IMR-90 (cell line): Measurements from ENCODE around the gene ATG9B. TPM values are rescaled to one million over a fixed set of nuclear protein-coding genes. Genes with fewer than 3 reads are reported as not detected.

Experiments used
- ATAC-seq: fragments of 200-7000 bp; cut with Tn5 transposase; 2 replicates; pipeline ENCODE4 v1.9.1; 2020; ENCODE audit warnings: low read depth, mild to moderate bottlenecking, moderate library complexity
- BruUV-seq: library from RNA; stranded (reverse); fragments of 400-500 nt; replicated peaks from 2 replicates; lab custom pipeline; 2021; lab: Mats Ljungman, UMichigan
- CTCF ChIA-PET: fragments of 300-600 bp; formaldehyde crosslinking; extraction: SDS; loops from one replicate; lab custom pipeline; 2021; ENCODE audit warnings: antibody characterized with exemption; lab: Yijun Ruan, JAX
- POLR2A ChIA-PET: fragments of 300-600 bp; sonication (Branson Sonifier 250); formaldehyde crosslinking; loops from one replicate; lab custom pipeline; 2022; ENCODE audit warnings: antibody characterized with exemption; ENCODE audit not compliant: unreplicated experiment; lab: Charles Lee
- DNase-seq: peaks from one replicate; pipeline ENCODE4 v3.0.0; 2013
- H2AFZ ChIP-seq: replicated peaks from 2 replicates; pipeline ENCODE3; 2013; ENCODE audit warnings: low read length, mild to moderate bottlenecking; ENCODE audit not compliant: poor library complexity
- H2AK5ac ChIP-seq: 2 replicates; pipeline ENCODE4 v1.6.1; 2013; ENCODE audit warnings: low read depth, low read length, inconsistent platforms
- H2AK9ac ChIP-seq: replicated peaks from 2 replicates; pipeline ENCODE3; 2013; ENCODE audit warnings: mild to moderate bottlenecking, low read depth, low read length, moderate library complexity; ENCODE audit not compliant: poor library complexity
- H2BK120ac ChIP-seq: 2 replicates; pipeline ENCODE4 v1.6.1; 2013; ENCODE audit warnings: low read depth, low read length, inconsistent platforms
- H2BK15ac ChIP-seq: 3 replicates; pipeline ENCODE4 v1.6.1; 2013; ENCODE audit warnings: low read depth, low read length, inconsistent platforms
- H2BK20ac ChIP-seq: 2 replicates; pipeline ENCODE4 v1.6.1; 2013; ENCODE audit warnings: low read depth, mild to moderate bottlenecking, inconsistent platforms, low read length, moderate library complexity
- H2BK5ac ChIP-seq: 2 replicates; pipeline ENCODE4 v1.6.1; 2013; ENCODE audit warnings: mild to moderate bottlenecking, low read depth, low read length, inconsistent platforms; ENCODE audit not compliant: poor library complexity, severe bottlenecking
- H3K14ac ChIP-seq: replicated peaks from 2 replicates; pipeline ENCODE4 v1.6.1; 2013; ENCODE audit warnings: low read depth, low read length, inconsistent platforms
- H3K18ac ChIP-seq: 2 replicates; pipeline ENCODE4 v1.6.1; 2013; ENCODE audit warnings: low read depth, low read length, control low read depth
- H3K23ac ChIP-seq: 2 replicates; pipeline ENCODE4 v1.6.1; 2013; ENCODE audit warnings: low read depth, low read length, inconsistent platforms
- H3K27ac ChIP-seq: 2 replicates; pipeline ENCODE4 v1.5.1; 2013; ENCODE audit warnings: mild to moderate bottlenecking, control low read depth, low read length; ENCODE audit not compliant: insufficient read depth
- H3K27me3 ChIP-seq: 2 replicates; pipeline ENCODE4 v1.6.1; 2013; ENCODE audit warnings: low read length; ENCODE audit not compliant: control insufficient read depth, insufficient read depth
- H3K36me3 ChIP-seq: 2 replicates; pipeline ENCODE4 v1.6.1; 2013; ENCODE audit warnings: low read length, mixed read lengths; ENCODE audit not compliant: control insufficient read depth, insufficient read depth
- H3K4ac ChIP-seq: 2 replicates; pipeline ENCODE4 v1.6.1; 2013; ENCODE audit warnings: low read depth, low read length, inconsistent platforms
- H3K4me1 ChIP-seq: 2 replicates; pipeline ENCODE4 v1.6.1; 2013; ENCODE audit warnings: low read length, mixed read lengths; ENCODE audit not compliant: control insufficient read depth, insufficient read depth
- H3K4me2 ChIP-seq: 2 replicates; pipeline ENCODE4 v1.6.1; 2013; ENCODE audit warnings: low read depth, mild to moderate bottlenecking, control low read depth, low read length, moderate library complexity
- H3K4me3 ChIP-seq: 2 replicates; pipeline ENCODE4 v1.5.1; 2013; ENCODE audit warnings: low read depth, mild to moderate bottlenecking, control low read depth, low read length, moderate library complexity; ENCODE audit not compliant: insufficient read depth
- H3K56ac ChIP-seq: 2 replicates; pipeline ENCODE4 v1.6.1; 2013; ENCODE audit warnings: low read length, inconsistent platforms; ENCODE audit not compliant: insufficient read depth; ENCODE audit errors: extremely low read depth
- H3K79me1 ChIP-seq, 2 experiments: 2 replicates each; pipeline ENCODE4 v1.6.1; 2013; ENCODE audit warnings: low read length in 2 of 2, inconsistent platforms in 1 of 2, low read depth in 1 of 2
- H3K9ac ChIP-seq: 2 replicates; pipeline ENCODE4 v1.6.1; 2013; ENCODE audit warnings: low read depth, low read length, control low read depth
- H3K9me1 ChIP-seq: 2 replicates; pipeline ENCODE4 v1.6.1; 2013; ENCODE audit warnings: low read length, inconsistent platforms; ENCODE audit not compliant: insufficient read depth
- H3K9me3 ChIP-seq: 2 replicates; pipeline ENCODE4 v1.6.1; 2013; ENCODE audit warnings: low read length; ENCODE audit not compliant: control insufficient read depth, insufficient read depth
- H4K20me1 ChIP-seq: 2 replicates; pipeline ENCODE4 v1.6.1; 2013; ENCODE audit warnings: low read length, inconsistent platforms; ENCODE audit not compliant: insufficient read depth
- H4K5ac ChIP-seq: 2 replicates; pipeline ENCODE4 v1.6.1; 2013; ENCODE audit warnings: mild to moderate bottlenecking, low read depth, low read length, control low read depth
- H4K8ac ChIP-seq, 2 experiments: 2 replicates each; pipeline ENCODE4 v1.6.1; 2013; ENCODE audit warnings: low read depth in 2 of 2, low read length in 2 of 2, control low read depth in 1 of 2, inconsistent platforms in 1 of 2
- H4K91ac ChIP-seq: 2 replicates; pipeline ENCODE4 v1.6.1; 2013; ENCODE audit warnings: low read depth, low read length, inconsistent platforms; ENCODE audit not compliant: insufficient read depth
- BHLHE40 ChIP-seq: fragments of 150-350 bp; IDR thresholded peaks from 2 replicates; pipeline ENCODE4 v1.6.1; 2016; ENCODE audit warnings: mild to moderate bottlenecking, low read depth, low read length
- CEBPB ChIP-seq: IDR thresholded peaks from 2 replicates; pipeline ENCODE4 v1.6.1; 2012; ENCODE audit warnings: low read depth, low read length, improper control_type of control experiment
- CHD1 ChIP-seq: IDR thresholded peaks from 2 replicates; pipeline ENCODE4 v1.6.1; 2012; ENCODE audit warnings: low read depth, low read length, improper control_type of control experiment
- CTCF ChIP-seq: conservative IDR thresholded peaks from 2 replicates; pipeline ENCODE4 v1.5.1; 2012; ENCODE audit warnings: mild to moderate bottlenecking, low read depth, low read length, improper control_type of control experiment
- ELK1 ChIP-seq: fragments of 150-350 bp; IDR thresholded peaks from 2 replicates; pipeline ENCODE4 v1.6.1; 2016; ENCODE audit warnings: low read depth, mild to moderate bottlenecking, low read length, moderate library complexity, borderline replicate concordance
- FOS ChIP-seq: fragments of 150-350 bp; IDR thresholded peaks from 2 replicates; pipeline ENCODE4 v1.6.1; 2016; ENCODE audit warnings: low read depth, low read length
- MAFK ChIP-seq: IDR thresholded peaks from 2 replicates; pipeline ENCODE4 v1.6.1; 2012; ENCODE audit warnings: low read depth, low read length, improper control_type of control experiment
- MAZ ChIP-seq: IDR thresholded peaks from 2 replicates; pipeline ENCODE4 v1.6.1; 2012; ENCODE audit warnings: low read depth, mild to moderate bottlenecking, low read length, improper control_type of control experiment, moderate library complexity, borderline replicate concordance
- MXI1 ChIP-seq: IDR thresholded peaks from 2 replicates; pipeline ENCODE4 v1.6.1; 2012; ENCODE audit warnings: low read depth, mild to moderate bottlenecking, low read length, moderate library complexity, borderline replicate concordance
- RCOR1 ChIP-seq: IDR thresholded peaks from 2 replicates; pipeline ENCODE4 v1.6.1; 2012; ENCODE audit warnings: mild to moderate bottlenecking, low read length, improper control_type of control experiment; ENCODE audit not compliant: insufficient replicate concordance
- RFX5 ChIP-seq: IDR thresholded peaks from 2 replicates; pipeline ENCODE4 v1.8.0; 2012; ENCODE audit warnings: low read depth, mild to moderate bottlenecking, low read length, moderate library complexity
- SMC3 ChIP-seq: fragments of 150-350 bp; IDR thresholded peaks from 2 replicates; pipeline ENCODE4 v1.6.1; 2016; ENCODE audit warnings: low read depth, mild to moderate bottlenecking, antibody characterized with exemption, low read length, moderate library complexity
- USF2 ChIP-seq: fragments of 150-350 bp; IDR thresholded peaks from 2 replicates; pipeline ENCODE4 v1.6.1; 2017; ENCODE audit warnings: mild to moderate bottlenecking, antibody characterized with exemption, low read length, low read depth
- WGBS, 2 experiments: methylation state at CpG; one replicate each; pipeline versions ENCODE4 v1.1.5 to v1.1.7; 2013; ENCODE audit warnings: missing lambda C conversion rate in 2 of 2; ENCODE audit not compliant: insufficient read length in 1 of 2; ENCODE audit errors: extremely low coverage in 2 of 2; 5-methylcytosine and 5-hydroxymethylcytosine counted together
- dilution Hi-C: fragments of 300-500 bp; cut with HindIII; formaldehyde crosslinking; loops from one replicate; pipeline ENCODE4 v1.14.3; 2018; ENCODE audit warnings: low sequenced_read_pairs; ENCODE audit not compliant: unreplicated experiment
- in situ Hi-C: fragments of 300-500 bp; cut with MboI; formaldehyde crosslinking; loops from 3 replicates; pipeline ENCODE4 v1.14.3; 2019; ENCODE audit warnings: low sequenced_read_pairs, inconsistent platforms, mixed read lengths
- intact Hi-C: fragments of 100-400 bp; cut with micrococcal nuclease; formaldehyde crosslinking; loops from 2 replicates; pipeline ENCODE4 v1.10.0; 2022
- polyA plus RNA-seq, 3 experiments: library from polyadenylated mRNA; depleted of rRNA; stranded (reverse); fragments of >200 nt; gene quantifications; 2 replicates each; pipeline ENCODE4 v1.2.3, GENCODE V29; 2012; ENCODE audit warnings: low replicate concordance in 1 of 3
- total RNA-seq: library from RNA; depleted of rRNA; stranded (reverse); fragments of >200 nt; gene quantifications from 2 replicates; pipeline ENCODE4 v1.2.3, GENCODE V29; 2012

The ATG9B gene
- total and polyA plus RNA-seq, 2 of the 4 experiments (the other 2 are of a cell fraction), result 0.18 to 0.91 TPM

GRCh38 chr7:150972741-150973140, 51.6 kb downstream of the ATG9B start:
- Histone ChIP-seq H3K56ac (no peak overlapping the region), H2AK5ac (no peak overlapping the region), H3K23ac (no peak overlapping the region), H3K27ac (no peak overlapping the region), H4K8ac (no peak overlapping the region), H3K79me1 (no peaks in the 10 kb centered on the region), H4K20me1 (no peaks in the 10 kb centered on the region; the same call in 1 of the 2 replicates), H3K9ac (no peak overlapping the region), H3K36me3 (no peaks in the 10 kb centered on the region; the same call in 1 of the 2 replicates), H2AFZ (no peak overlapping the region), H3K9me3 (no peaks in the 10 kb centered on the region), H3K4me3 (no peak overlapping the region), H3K4ac (no peak overlapping the region), H3K9me1 (no peaks in the 10 kb centered on the region), H4K91ac (no peak overlapping the region), H4K5ac (no peak overlapping the region), H2AK9ac (no peak overlapping the region), H3K27me3 (peaks cover 43% of the 10 kb centered on the region), H3K4me1 (peaks cover 22% of the 10 kb centered on the region; the same call in 1 of the 2 replicates), H3K14ac (no peak overlapping the region), H2BK5ac (no peak overlapping the region), H2BK20ac (no peak overlapping the region), H3K4me2 (no peak overlapping the region), H2BK15ac (no peak overlapping the region), H2BK120ac (no peak overlapping the region), H3K18ac (no peak overlapping the region)
- 67% methylated on average over 4 of the region's 8 CpGs; no CpG with 5 or more reads in 1 of the 2 experiments for WGBS, 2 experiments
- no TSS peak for BruUV-seq
- dilution Hi-C loops, result no loop called here
- in situ Hi-C loops, result no loop called here
- ATAC-seq (no peak), DNase-seq (no peak)
- POLR2A ChIA-PET, result no interaction called here
- TF ChIP-seq USF2 (no peak), RFX5 (no peak), MAFK (no peak), ELK1 (no peak), CHD1 (no peak), FOS (no peak), MAZ (no peak), CEBPB (no peak), CTCF (no peak), RCOR1 (no peak), SMC3 (no peak), BHLHE40 (no peak), MXI1 (no peak)
- intact Hi-C loops, result no loop called here
- CTCF ChIA-PET, result no interaction called here
